ENCODE data around the gene NADSYN1.

Gene NADSYN1

GRCh38 chr11:71499546-71499945, 46.5 kb downstream of the NADSYN1 start:
- no peak overlapping the region for H3K27ac ChIP-seq (ENCODE audit: low read depth, low read length)
- H3K9ac ChIP-seq (ENCODE audit: low read length): no peak overlapping the region
- H3K9me3 ChIP-seq (ENCODE audit: insufficient read depth, low read length): no peaks in the 10 kb centered on the region
- no peak overlapping the region for H3K4me2 ChIP-seq (ENCODE audit: low read depth, low read length, poor library complexity, severe bottlenecking)
- H2AFZ ChIP-seq (ENCODE audit: low read depth, low read length, severe bottlenecking): no peak overlapping the region
- no peaks in the 10 kb centered on the region; the same call in 1 of the 2 replicates for H3K36me3 ChIP-seq (ENCODE audit: low read length)
- no peaks in the 10 kb centered on the region for H3K79me2 ChIP-seq (ENCODE audit: insufficient read depth, low read length)
- H3F3A ChIP-seq (ENCODE audit: insufficient read depth): no peaks in the 10 kb centered on the region
- no peaks in the 10 kb centered on the region for H4K20me1 ChIP-seq (ENCODE audit: low read depth, low read length)
- no peak overlapping the region for H3K4me3 ChIP-seq (ENCODE audit: insufficient read depth, low read length, poor library complexity, severe bottlenecking)
- H3K9me2 ChIP-seq (replicated peaks; ENCODE audit: insufficient read depth, low read length): no peaks in the 10 kb centered on the region
- no peaks in the 10 kb centered on the region for H3K27me3 ChIP-seq (ENCODE audit: low read length)
- no peak for TF ChIP-seq CTCF (IDR thresholded peaks at IDR 0.05; ENCODE audit: insufficient read depth, low read length, poor library complexity, severe bottlenecking)
- TF ChIP-seq EZH2phosphoT487 (conservative IDR thresholded peaks at IDR 0.05; ENCODE audit: low read length): no peak

GRCh38 chr11:71500601-71501021, 47.6 kb downstream of the NADSYN1 start:
- Histone ChIP-seq H4K20me1 (ENCODE audit: low read depth, low read length) (no peaks in the 10 kb centered on the region), H3K36me3 (ENCODE audit: low read length) (no peaks in the 10 kb centered on the region; the same call in 1 of the 2 replicates), H3K4me3 (ENCODE audit: insufficient read depth, low read length, poor library complexity, severe bottlenecking) (no peak overlapping the region), H3K9me3 (ENCODE audit: insufficient read depth, low read length) (no peaks in the 10 kb centered on the region), H3K9me2 (replicated peaks; ENCODE audit: insufficient read depth, low read length) (no peaks in the 10 kb centered on the region), H3K27me3 (ENCODE audit: low read length) (no peaks in the 10 kb centered on the region), H3K9ac (ENCODE audit: low read length) (no peak overlapping the region), H3K4me2 (ENCODE audit: low read depth, low read length, poor library complexity, severe bottlenecking) (no peak overlapping the region), H2AFZ (ENCODE audit: low read depth, low read length, severe bottlenecking) (no peak overlapping the region), H3F3A (ENCODE audit: insufficient read depth) (no peaks in the 10 kb centered on the region), H3K27ac (ENCODE audit: low read depth, low read length) (no peak overlapping the region), H3K79me2 (ENCODE audit: insufficient read depth, low read length) (no peaks in the 10 kb centered on the region)
- TF ChIP-seq CTCF (IDR thresholded peaks at IDR 0.05; ENCODE audit: insufficient read depth, low read length, poor library complexity, severe bottlenecking) (no peak), EZH2phosphoT487 (conservative IDR thresholded peaks at IDR 0.05; ENCODE audit: low read length) (no peak)

- no peak for TF ChIP-seq EZH2phosphoT487 (conservative IDR thresholded peaks at IDR 0.05; ENCODE audit: low read length)
- TF ChIP-seq CTCF (IDR thresholded peaks at IDR 0.05; ENCODE audit: insufficient read depth, low read length, poor library complexity, severe bottlenecking): no peak
- no peaks in the 10 kb centered on the region for H3K9me3 ChIP-seq (ENCODE audit: insufficient read depth, low read length)
- no peaks in the 10 kb centered on the region for H3K79me2 ChIP-seq (ENCODE audit: insufficient read depth, low read length)
- no peak overlapping the region for H3K4me3 ChIP-seq (ENCODE audit: insufficient read depth, low read length, poor library complexity, severe bottlenecking)
- no peak overlapping the region for H3K4me2 ChIP-seq (ENCODE audit: low read depth, low read length, poor library complexity, severe bottlenecking)
- H3K27ac ChIP-seq (ENCODE audit: low read depth, low read length): no peak overlapping the region
- no peaks in the 10 kb centered on the region for H3F3A ChIP-seq (ENCODE audit: insufficient read depth)
- H4K20me1 ChIP-seq (ENCODE audit: low read depth, low read length): no peaks in the 10 kb centered on the region
- no peaks in the 10 kb centered on the region for H3K27me3 ChIP-seq (ENCODE audit: low read length)
- H3K9ac ChIP-seq (ENCODE audit: low read length): no peak overlapping the region
- no peaks in the 10 kb centered on the region for H3K9me2 ChIP-seq (replicated peaks; ENCODE audit: insufficient read depth, low read length)
- H3K36me3 ChIP-seq (ENCODE audit: low read length): no peaks in the 10 kb centered on the region; the same call in 1 of the 2 replicates
- no peak overlapping the region for H2AFZ ChIP-seq (ENCODE audit: low read depth, low read length, severe bottlenecking)
Observed at GRCh38 chr11:71501071-71501985, 48.3 kb downstream of the NADSYN1 start.

Data from SU-DHL-6 (cell line).